Suppressor macrophage treated with lipopolysaccharide for 1 hour (primary cell): ENCODE results near the gene CALHM1.

Source experiments
- DNase-seq, 3 donors: peaks; one replicate each; pipeline ENCODE4 v3.0.0-alpha.2; 2020 to 2022

CALHM1 gene

GRCh38 chr10:103454026-103454425, 4.7 kb downstream of the CALHM1 start:
- no peak for DNase-seq

- no peak for DNase-seq
Observed at GRCh38 chr10:103452506-103453230, 6.0 kb downstream of the CALHM1 start.

- peak; percentile 68 to 86 (median 69) for DNase-seq
Observed at GRCh38 chr10:103451831-103452505, 6.7 kb downstream of the CALHM1 start, which contains the start of gene CALHM2. TSS of gene CALHM2 (minus strand) at chr10:103452370. CDS start at chr10:103449941, 2,429 bp downstream.

GRCh38 chr10:103451091-103451813, 7.4 kb downstream of the CALHM1 start:
- peak; percentile 55 to 71 (median 66) for DNase-seq

GRCh38 chr10:103450201-103450695, 8.5 kb downstream of the CALHM1 start:
- DNase-seq = no peak

- no peak for DNase-seq
Observed at GRCh38 chr10:103449208-103450144, 9.2 kb downstream of the CALHM1 start.

GRCh38 chr10:103448746-103449145, 10.0 kb downstream of the CALHM1 start:
- DNase-seq = peak; percentile 85 to 91 (median 89)

GRCh38 chr10:103447187-103447586, 11.5 kb downstream of the CALHM1 start:
- DNase-seq = no peak

- DNase-seq = peak; percentile 55 to 56 (median 55)
Observed at GRCh38 chr10:103445767-103446567, 12.7 kb downstream of the CALHM1 start.

GRCh38 chr10:103445366-103445765, 13.3 kb downstream of the CALHM1 start:
- DNase-seq = no peak

- no peak for DNase-seq
Observed at GRCh38 chr10:103444478-103444877, 14.2 kb downstream of the CALHM1 start.

GRCh38 chr10:103443475-103444185, 15.1 kb downstream of the CALHM1 start:
- DNase-seq = no peak

GRCh38 chr10:103442031-103442461, 16.7 kb downstream of the CALHM1 start:
- peak; percentile 82 to 87 (median 86) for DNase-seq

- DNase-seq = no peak
Observed at GRCh38 chr10:103441611-103442010, 17.1 kb downstream of the CALHM1 start.

- no peak for DNase-seq
Observed at GRCh38 chr10:103441206-103441605, 17.5 kb downstream of the CALHM1 start.

GRCh38 chr10:103440416-103440815, 18.3 kb downstream of the CALHM1 start:
- DNase-seq = no peak

- DNase-seq = no peak
Observed at GRCh38 chr10:103439776-103440175, 18.9 kb downstream of the CALHM1 start.

- DNase-seq = peak; percentile 94 to 97 (median 95)
Observed at GRCh38 chr10:103433858-103434257, 24.8 kb downstream of the CALHM1 start.

- DNase-seq = no peak
Observed at GRCh38 chr10:103431902-103432301, 26.8 kb downstream of the CALHM1 start.

- no peak for DNase-seq
Observed at GRCh38 chr10:103429647-103430046, 29.1 kb downstream of the CALHM1 start.
